ENCODE data around the gene FADS2.
"Not testable (repeated sequence)": the region's sequence is repeated elsewhere in the genome, so short reads cannot be mapped to it uniquely, and the experiment has no call there.

FADS2 gene

DNA sequence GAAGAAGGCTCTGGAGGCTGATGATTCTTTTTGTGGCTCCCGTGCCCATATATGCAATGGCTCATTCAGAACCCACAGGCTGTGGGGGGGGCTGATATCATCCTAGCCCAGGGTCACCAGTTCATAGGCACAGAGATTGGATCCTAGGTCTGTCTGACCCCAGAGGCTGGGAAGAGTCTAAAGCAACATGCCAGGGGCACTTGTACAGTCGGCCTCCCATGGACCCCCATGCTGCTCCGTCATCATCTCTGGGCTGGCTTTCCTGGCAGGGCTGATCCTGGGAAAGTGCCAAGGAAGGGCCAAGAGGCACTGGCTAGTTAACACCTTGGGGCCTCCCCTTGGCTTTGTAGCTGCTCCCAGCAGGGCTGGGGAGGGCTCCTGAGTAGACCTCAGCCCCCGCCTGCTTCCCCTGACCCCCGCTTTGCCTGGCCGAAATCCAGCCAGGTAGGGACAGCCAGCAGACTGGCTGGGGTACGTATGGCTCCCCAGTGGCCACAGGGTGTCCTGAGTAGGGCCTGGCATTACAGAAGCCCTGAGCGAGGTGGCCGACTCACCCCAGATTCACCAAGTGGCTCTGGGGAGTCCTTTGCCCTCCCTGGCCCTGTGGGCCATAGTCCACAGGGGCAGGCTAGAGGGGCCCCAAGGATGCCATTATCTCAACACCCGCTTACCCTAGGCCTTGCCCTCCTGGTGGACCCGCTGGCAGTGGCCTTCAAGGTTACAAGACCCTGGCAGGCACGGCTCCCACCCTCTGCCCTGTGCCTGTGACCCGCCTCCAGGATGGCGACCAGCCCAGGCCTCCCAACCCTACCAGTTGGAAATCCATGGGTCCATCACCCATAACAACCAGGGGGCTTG lies 40.7 kb downstream of the FADS2 start:
- DNase-seq (ENCODE audit: low read depth): no peak

DNA sequence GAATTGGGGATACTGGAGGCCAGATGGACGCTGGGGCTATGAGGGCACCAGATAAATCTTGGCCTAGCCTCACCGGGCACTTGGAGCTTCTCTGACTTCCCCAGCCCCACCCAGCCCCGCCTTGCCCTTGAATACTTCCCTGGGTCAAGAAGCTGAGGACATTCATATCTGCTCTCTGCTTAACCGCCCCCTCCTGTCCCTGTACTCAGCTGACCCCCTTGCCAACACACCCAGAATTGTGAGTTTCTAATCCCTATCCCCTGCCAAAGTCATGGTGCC lies 41.3 kb downstream of the FADS2 start:
- no peak for DNase-seq (ENCODE audit: low read depth)

DNA sequence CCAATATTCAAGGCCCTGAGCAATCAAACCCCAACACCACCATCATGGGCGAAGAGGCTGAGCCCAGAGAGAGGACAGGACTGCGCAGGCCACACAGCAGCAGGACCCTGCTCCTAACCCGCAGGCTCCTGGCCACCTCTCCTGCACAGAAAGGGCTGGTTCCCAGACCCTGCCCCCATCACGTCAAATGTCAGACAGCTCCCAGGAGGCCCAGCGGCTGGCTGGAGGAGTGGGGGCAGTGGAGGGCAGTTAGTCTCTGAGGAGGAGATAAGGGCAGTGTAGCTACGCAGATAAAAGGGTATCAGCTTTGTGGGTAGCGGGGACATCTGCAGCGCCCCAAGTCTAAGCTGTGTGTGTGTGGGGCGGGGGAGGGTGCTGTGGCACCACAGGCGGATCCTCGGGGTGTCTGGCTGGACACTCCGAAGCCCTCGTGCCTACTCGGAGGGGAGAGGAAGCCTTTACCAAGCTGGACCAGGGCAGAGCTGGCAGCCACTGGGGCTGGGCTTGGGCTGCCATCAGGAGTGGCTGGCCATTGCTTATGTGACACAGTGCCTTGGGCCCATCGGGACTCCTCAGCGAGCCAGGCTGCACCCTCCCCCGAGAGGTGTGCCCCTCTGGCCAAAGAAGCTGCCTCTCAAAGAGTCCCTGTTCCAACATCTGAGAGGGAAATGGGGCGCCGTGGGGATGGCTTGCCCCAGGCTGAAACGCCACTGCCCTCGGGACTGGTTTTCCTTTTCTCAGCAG lies 41.8 kb downstream of the FADS2 start:
- DNase-seq (ENCODE audit: low read depth): no peak

DNA sequence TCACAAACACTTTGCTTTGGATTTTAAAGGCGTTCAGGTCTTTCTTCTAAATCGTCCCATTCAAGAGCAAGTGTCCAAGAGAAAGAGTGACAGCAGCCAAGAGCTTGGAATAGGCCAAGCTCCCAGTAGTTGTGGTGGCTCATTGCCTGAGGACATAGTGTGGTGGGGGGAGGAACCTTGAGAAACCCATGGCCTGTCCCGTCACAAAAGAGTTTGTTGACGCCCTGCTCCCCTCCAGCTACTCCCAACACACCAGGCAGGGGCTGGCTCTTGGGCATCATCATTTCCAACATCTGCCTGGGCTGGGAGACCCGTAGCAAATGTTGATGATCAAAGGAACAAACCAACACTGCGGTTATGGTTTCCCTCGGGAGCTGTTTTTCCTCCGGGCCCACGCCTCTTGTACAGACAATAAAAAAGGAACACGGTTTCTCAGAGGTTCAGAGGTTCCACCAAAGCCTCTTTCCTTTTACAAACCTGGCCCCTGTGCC lies 42.5 kb downstream of the FADS2 start:
- peak; percentile 16 for DNase-seq (ENCODE audit: low read depth)

DNA sequence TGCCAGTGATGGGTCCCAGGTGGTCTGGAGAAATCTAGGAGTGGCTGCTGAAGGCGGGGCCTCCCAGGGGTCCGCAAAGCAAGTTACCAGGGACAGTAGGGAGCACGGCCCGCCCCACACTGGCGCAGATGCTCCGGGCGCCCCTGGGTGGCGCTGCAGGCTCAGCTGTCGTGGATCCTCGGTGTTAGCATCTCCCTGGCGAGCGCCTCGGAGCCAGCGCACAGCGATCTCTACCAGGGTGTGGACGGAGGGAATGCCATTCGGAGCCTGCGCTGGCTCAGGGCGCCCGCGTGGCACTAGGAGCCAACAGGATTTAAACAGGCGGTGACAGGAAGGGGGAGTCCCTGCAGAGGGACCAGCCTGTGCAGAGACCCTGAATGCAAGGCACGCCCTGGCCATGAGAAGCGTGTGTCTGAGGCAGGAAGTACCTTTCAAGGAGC lies 43.1 kb downstream of the FADS2 start:
- peak; percentile 48 for DNase-seq (ENCODE audit: low read depth)

DNA sequence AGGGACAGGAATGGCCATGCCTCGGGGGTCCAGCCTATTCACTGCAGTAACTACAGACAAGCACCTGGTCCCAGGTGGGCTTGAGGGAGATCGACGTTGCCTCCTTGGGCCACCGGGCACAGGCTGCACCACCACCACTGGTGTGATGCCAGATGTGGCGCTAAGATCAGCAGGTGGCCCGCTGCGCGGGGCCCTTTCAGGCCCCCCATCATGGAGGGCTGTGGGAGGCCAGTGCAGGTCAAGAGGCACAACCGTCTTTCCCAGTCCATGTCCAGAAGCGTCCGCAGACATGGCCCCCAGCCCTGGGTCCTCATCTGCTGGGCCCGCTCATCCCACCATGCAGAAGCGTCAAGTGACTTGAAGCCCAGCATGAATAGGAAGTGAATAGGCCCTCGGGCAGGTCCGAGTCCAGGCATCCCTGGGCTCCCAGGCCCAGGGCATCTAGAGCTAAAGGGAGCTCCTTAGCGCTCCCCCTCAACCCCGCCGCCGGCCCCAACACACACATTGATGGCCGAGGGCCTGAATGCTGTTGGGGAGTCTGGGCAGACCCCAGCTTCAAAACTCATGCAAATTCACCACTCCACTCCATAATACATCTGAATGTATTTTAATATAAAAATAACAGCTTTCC lies 45.0 kb downstream of the FADS2 start:
- no peak for DNase-seq (ENCODE audit: low read depth)

DNA sequence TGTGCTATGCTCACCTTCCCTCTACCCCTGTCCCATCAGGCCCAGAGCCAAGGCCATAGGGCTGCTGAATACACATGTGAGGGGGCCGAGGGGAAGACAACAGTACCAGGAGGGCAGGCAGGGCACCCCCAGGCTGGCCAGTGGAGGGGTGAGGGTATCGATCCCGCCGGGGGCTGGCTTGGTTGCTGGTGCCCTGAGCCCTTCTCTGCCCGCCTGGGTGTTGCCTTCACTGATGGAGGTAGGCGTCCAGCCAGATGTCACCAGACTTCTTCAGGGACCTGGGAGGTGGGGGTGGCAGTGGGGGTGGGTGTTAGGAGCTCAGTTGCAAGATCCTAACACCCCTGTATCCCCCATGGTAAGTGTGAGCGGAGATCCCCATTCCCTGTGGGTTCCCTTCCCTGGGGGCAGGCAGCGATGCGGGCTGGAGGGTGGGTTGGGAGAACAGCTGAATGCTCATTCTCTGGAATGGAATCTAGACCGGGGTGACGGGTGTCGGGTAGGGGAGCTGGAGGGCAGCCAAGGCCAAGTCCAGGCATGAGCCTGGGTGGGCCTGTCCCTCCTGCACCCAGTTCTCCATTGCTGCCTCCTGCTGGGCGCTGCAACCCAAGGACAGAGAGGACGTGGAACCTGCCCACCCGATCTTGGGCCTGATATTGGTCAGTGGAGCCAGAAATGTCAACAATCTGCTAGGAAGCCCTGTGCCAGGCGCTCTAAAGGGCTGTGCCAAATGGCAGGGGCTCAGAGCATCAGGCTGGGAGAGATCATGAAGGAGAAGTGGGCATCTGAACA lies 45.7 kb downstream of the FADS2 start:
- no peak for DNase-seq (ENCODE audit: low read depth)

DNA sequence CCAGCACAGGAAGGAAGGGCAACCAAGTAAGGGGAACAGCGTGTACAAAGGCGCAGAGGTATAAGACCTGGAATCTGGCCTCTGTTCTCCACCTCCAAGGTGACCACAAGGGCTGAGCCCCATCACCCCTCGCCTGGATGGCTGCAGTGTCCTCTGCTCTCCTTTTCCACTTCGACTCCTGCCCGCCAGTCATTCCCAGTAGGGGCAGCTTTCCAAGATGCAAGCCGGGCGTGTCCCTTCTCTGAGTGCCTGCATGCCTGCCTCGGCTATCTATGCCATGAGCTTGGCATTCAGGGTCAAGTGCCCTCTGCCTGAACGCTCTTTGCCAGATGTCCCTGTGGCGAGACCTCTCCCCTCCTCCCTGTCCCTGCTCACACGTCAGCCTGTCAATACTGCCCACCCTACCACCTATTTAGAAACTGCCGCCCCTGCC lies 46.3 kb downstream of the FADS2 start:
- DNase-seq (ENCODE audit: low read depth): no peak

DNA sequence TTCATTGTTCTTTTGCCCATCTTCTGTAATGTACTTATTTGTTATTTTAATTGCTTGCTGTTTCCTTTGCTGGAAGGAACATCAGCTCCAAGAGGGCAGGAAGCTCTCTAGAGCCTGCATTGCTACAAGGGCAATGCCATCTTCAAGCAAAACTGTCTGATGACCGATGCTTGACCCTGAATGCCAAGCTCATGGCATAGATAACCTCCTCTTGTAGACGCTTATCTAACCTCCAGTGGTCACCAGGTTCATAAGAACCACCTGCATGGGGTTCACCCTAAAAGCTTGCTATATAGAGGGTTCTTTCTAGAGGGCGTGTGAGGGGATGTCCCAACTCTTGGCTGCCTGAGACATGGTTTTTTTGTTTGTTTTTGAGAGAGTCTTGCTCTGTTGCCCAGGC lies 46.8 kb downstream of the FADS2 start:
- no peak for DNase-seq (ENCODE audit: low read depth)

DNA sequence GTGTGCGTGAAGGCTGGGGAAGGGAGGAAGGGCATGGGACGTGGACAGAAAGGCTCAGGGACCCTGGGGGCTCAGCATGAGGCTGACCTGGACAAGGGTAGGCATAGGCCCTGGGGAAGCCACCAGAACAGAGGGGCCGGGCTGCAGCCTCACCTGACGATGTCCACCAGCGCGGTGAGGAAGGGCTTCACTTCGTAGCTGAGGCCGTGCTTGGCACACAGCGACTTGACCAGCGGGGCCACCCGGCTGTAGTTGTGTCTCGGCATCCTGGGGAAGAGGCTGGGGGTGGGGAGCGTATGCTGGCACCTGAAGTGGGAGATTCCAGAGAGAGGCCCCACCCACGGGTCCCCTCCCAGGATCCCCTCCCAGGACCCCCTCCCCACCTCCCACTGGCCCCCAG lies 47.6 kb downstream of the FADS2 start:
- no peak for DNase-seq (ENCODE audit: low read depth)

DNA sequence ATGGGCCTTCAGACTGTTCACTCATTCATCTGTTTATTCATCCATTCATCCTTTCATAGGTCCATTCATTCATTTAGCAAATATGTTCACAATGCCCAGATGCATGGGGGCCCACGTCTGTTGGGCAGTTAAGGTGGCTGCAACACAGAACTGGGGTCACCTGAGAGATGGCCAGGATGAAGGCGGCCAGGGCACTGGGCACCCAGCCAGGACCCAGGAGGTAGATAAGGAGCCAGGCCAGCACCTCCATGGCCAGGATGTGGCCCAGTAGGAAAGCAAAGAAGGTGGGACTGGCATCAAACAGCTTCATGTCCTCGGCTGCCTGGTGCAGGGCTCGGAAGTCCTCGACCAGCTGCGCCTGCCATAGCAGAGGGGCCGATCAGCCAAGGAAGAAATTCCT lies 51.1 kb downstream of the FADS2 start:
- no peak for DNase-seq (ENCODE audit: low read depth)

DNA sequence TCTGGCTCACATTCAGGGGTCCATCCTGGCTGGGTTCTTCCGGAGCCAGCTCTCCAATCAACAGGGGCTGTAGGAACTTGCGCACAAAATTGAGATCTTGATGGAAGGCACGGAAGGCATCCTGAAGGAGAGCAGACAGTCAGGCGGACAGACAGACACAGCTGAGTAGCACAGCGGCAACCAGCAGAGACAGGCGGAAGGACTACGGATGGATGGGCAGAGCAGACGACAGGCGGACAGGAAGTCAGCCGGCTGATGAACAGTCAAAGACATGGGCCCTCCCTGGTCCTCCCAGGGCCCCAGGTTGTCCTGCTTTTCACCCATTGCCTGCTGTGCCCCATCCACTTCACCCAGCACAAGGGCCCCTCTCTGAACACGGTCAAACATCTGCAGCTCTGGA lies 51.9 kb downstream of the FADS2 start:
- no peak for DNase-seq (ENCODE audit: low read depth)

DNA sequence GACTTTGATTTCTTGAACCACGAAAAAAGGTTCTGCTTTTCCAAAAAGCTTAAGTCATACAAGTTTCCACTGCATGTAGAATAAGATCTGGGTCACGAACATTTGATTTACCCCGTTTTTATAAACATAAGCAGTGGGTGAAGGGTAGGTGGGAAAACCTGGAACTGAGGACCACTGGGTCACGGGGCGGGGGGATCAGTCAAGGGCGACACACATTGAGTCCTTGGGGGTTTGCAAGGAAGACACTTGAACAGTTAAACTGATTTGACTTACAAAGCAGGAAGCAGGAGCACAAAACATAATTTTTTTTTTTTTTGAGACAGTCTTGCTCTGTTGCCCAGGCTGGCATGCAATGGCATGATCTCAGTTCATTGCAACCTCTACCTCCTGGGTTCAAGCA lies 52.4 kb downstream of the FADS2 start:
- DNase-seq (ENCODE audit: low read depth): no peak

DNA sequence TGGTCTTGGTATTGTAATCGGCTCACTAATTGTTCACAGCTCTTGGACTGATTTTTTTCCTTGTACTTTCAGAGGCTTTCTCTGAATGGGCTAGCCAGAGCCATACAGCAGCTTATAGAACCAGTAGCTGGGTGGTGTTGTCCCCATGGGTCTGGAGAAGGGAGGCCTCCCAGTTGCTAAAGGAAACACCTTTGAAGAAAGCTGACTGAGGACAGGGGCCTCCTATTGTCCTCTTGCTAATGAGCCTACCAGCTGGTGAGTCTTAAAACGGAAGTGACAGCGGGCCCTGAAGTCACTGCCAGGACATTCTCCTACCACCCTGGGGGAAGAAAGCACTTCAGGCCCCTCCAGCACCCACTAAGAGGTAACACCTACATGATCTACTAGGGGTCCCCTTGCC lies 53.3 kb downstream of the FADS2 start:
- DNase-seq (ENCODE audit: low read depth): no peak

DNA sequence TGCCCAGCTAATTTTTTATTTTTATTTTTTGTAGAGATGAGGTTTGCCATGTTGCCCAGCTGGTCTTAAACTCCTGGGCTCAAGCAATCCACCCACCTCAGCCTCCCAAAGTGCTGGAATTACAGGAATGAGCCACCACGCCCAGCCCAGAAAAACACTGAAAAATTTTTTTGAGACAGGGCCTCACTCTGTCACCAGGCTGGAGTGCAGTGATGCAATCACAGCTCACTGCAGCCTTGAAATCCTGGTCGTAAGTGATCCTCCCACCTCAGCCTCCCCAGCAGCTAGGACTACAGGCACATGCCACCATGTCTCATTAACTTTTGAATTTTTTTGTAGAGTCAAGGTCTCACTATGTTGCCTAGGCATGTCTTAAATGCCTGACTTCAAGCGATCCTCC lies 54.2 kb downstream of the FADS2 start:
- not testable (repeated sequence) for DNase-seq (ENCODE audit: low read depth)

DNA sequence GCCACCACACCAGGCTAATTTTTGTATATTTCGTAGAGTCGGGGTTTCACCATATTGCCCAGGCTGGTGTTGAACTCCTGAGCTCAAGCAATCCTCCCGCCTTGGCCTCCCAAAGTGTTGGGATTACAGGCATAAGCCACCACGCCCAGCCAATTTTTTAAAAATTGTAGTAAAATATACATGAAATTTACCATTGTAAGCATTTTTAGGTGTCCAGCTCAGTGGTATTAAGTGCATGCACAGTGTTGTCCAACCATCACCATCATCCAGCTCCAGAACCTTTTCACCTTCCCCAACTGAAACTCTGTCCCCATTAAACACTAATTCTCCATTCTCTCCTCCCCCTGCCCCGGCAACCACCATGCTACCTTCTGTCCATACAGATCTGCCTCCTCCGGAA lies 54.8 kb downstream of the FADS2 start:
- DNase-seq (ENCODE audit: low read depth): no peak

DNA sequence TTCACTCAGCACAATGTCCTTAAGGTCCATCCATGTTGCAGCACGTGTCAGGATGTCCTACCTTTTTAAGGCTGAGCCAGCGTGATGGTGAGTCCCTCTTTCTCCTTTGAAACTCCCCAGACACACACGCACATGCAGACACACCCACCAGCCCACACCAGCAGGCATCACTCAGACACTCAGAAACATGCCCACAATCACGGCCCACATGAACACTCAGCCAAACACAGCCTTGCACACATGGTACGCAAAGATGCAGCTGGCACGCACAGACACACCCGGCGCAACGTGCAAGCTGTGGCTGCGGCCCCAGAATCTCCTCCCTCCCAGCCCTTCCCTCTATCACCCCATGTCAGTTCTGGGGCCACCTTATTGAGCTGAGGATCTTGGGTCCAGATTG lies 55.2 kb downstream of the FADS2 start:
- DNase-seq (ENCODE audit: low read depth): no peak

DNA sequence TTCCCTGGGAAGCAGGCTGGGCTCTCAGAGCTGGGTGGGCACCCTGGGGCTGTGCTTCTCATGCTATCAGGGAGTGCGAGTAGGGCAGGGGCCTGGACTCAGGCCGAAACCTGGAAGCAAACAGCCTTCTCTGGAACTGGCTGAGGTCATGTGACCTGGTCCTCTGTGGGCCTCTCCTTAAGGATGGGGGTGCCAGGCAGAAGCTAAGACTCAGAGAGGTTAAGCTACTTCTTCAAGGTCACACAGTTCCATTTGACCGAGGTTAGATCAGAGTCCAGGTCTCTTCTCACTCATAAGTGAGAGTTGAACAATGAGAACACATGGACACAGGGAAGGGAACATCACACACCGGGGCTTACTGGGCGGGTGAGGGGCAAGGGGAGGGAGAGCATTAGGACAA lies 55.8 kb downstream of the FADS2 start:
- no peak for DNase-seq (ENCODE audit: low read depth)

DNA sequence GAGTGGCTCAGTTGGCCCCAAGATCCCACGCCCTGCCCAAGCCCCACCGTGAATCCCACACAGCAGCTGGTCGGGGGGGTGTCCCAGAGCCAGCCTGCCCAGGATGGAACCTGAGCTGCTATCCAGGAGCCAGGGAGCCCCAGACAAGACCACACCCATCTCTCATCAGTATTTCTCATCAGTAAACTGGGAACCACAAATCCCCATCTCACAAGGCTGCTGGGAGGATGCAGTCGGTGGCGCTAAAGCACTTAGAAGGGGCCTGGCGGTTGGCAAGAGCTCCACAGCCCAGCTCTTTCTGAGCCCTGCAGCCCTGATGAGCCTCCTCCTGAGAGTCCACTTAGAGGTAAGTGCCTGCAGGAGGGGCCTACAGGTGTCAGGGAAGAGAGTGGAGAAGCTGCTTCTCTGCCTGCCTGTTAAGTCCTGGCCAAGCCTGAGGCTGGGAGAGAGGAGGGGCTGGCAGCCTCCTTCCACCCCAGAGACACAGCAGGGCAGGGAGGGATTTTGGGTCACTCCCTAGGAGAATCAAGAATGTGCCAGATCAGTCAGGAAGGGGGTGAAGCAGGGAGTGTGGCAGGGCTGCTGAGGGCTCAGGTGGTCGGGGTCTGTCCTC lies 57.2 kb downstream of the FADS2 start:
- DNase-seq (ENCODE audit: low read depth): no peak

DNA sequence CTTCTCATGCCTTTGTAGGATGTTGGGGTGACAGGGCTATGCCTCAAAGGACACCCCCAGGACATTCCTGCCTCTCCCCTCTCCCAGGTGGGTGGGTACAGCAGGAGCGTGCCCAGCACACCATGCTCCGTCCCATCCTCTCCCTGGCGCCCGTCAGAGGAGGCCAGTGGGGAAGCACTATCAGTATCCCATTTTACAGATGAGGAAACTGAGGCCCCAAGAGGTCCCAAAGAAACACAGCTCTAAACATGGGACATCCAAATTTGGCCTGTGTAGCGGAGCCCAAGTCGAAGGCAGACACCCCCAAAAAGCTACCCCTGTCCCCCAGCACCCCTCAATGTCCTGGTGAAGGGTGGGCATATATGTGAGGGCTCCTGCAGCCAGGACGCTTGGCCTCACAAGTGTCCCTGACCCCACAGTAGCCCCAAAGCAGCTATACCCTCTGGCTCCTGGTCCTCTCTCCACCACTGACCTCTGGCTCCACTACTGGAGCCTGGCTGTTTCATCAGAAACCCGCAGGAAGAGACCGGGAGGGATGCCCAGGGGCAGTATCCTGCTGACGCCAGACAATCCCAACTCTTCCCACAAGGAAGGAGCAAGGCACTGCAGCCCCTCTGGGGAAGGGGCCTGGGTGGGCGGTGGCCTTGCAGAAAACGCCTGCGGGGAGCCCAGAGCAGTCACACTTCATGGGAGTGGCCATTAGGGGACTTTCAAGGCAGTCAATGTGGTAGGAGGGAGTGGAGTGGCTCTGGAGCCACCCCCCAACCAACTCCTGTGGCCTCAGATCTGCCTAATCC lies 57.9 kb downstream of the FADS2 start:
- no peak for DNase-seq (ENCODE audit: low read depth)

DNA sequence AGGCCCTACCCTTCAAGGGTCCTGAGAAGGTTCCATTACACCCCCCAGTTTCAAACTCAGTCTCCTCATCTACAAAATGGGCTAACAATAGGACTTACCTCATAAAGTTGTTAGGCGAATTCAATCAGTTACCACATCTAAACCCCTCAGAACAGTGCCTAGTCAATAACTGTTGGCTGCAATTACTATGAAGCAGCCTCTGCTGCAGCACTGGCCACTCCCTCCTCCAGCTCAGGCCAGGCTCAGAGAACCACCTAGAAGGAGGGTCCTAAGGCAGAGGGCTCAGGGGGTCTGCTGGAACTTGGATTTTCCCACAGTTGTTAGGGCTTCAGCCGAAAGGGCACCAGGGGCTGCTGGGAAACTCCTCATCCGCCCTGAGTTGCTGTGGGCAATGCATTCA lies 58.5 kb downstream of the FADS2 start:
- no peak for DNase-seq (ENCODE audit: low read depth)
